A549 (cell line): ENCODE data around the gene ADCYAP1R1.

Source experiments
- CTCF ChIP-seq: fragments of >200 bp; sonication (Bioruptor Twin); formaldehyde crosslinking; IDR thresholded peaks from 3 replicates; pipeline ENCODE4 v1.5.1; 2016
- ESRRA ChIP-seq: fragments of 150-350 bp; IDR thresholded peaks from 2 replicates; pipeline ENCODE4 v1.6.1; 2014; ENCODE audit warnings: mild to moderate bottlenecking, low read length, borderline replicate concordance
- HMGXB4 ChIP-seq: fragments of 250-450 bp; sonication (Bioruptor Pico); IDR thresholded peaks from 2 replicates; pipeline ENCODE4 v1.5.0; 2021; ENCODE audit warnings: mild to moderate bottlenecking, moderate library complexity, borderline replicate concordance
- MAFK ChIP-seq: fragments of 450-650 bp; IDR thresholded peaks from 2 replicates; pipeline ENCODE4 v1.6.1; 2014; ENCODE audit not compliant: partially characterized antibody
- PHF8 ChIP-seq: fragments of 200-600 bp; sonication (generic); IDR thresholded peaks from 2 replicates; pipeline ENCODE4 v1.6.1; 2016; ENCODE audit warnings: low read depth, mild to moderate bottlenecking, antibody characterized with exemption, moderate library complexity, borderline replicate concordance
- POLR2A ChIP-seq: IDR thresholded peaks from 2 replicates; pipeline ENCODE4 v1.6.1; 2012; ENCODE audit warnings: mild to moderate bottlenecking, low read length
- RAD21 ChIP-seq, 2 experiments: fragments of >200 bp in 1 of 2; sonication (Bioruptor Twin) in 1 of 2; formaldehyde crosslinking in 1 of 2; IDR thresholded peaks in 1 of 2; conservative IDR thresholded peaks in 1 of 2; 2 replicates in 1 of 2; 3 replicates in 1 of 2; pipeline ENCODE4 v1.6.1; 2012 to 2018; ENCODE audit warnings: inconsistent platforms in 1 of 2
- RFX5 ChIP-seq: fragments of 450-650 bp; IDR thresholded peaks from 2 replicates; pipeline ENCODE4 v1.7.1; 2014; ENCODE audit warnings: antibody characterized with exemption, mild to moderate bottlenecking, moderate library complexity
- ZNF302 ChIP-seq: fragments of 250-450 bp; sonication (Bioruptor Pico); IDR thresholded peaks from 2 replicates; pipeline ENCODE4 v1.9.0; 2021; ENCODE audit warnings: inconsistent platforms, mild to moderate bottlenecking, moderate library complexity
- TF ChIP-seq, protein P1 (sequence below): fragments of 200-600 bp; sonication (generic); IDR thresholded peaks from 2 replicates; pipeline ENCODE4 v1.6.1; 2016; ENCODE audit warnings: antibody characterized with exemption, mild to moderate bottlenecking, moderate library complexity

- TF ChIP-seq CTCF: no peak
- TF ChIP-seq RFX5: no peak
- TF ChIP-seq RAD21 (conservative IDR thresholded peaks at IDR 0.05 in 1 of 2, IDR thresholded peaks at IDR 0.05 in 1 of 2): no peak
- no peak for TF ChIP-seq MAFK
- TF ChIP-seq POLR2A: no peak
- no peak for TF ChIP-seq ZNF302
- no peak for TF ChIP-seq PHF8
- TF ChIP-seq ESRRA: no peak
- TF ChIP-seq HMGXB4: no peak
- TF ChIP-seq, protein P1, sequence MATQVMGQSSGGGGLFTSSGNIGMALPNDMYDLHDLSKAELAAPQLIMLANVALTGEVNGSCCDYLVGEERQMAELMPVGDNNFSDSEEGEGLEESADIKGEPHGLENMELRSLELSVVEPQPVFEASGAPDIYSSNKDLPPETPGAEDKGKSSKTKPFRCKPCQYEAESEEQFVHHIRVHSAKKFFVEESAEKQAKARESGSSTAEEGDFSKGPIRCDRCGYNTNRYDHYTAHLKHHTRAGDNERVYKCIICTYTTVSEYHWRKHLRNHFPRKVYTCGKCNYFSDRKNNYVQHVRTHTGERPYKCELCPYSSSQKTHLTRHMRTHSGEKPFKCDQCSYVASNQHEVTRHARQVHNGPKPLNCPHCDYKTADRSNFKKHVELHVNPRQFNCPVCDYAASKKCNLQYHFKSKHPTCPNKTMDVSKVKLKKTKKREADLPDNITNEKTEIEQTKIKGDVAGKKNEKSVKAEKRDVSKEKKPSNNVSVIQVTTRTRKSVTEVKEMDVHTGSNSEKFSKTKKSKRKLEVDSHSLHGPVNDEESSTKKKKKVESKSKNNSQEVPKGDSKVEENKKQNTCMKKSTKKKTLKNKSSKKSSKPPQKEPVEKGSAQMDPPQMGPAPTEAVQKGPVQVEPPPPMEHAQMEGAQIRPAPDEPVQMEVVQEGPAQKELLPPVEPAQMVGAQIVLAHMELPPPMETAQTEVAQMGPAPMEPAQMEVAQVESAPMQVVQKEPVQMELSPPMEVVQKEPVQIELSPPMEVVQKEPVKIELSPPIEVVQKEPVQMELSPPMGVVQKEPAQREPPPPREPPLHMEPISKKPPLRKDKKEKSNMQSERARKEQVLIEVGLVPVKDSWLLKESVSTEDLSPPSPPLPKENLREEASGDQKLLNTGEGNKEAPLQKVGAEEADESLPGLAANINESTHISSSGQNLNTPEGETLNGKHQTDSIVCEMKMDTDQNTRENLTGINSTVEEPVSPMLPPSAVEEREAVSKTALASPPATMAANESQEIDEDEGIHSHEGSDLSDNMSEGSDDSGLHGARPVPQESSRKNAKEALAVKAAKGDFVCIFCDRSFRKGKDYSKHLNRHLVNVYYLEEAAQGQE: no peak
Measured at GRCh38 chr7:31003721-31004120, 48.4 kb upstream of the ADCYAP1R1 start.
